DMS114 treated with DMSO at 0.1 percent for 48 hours (cell line): Measurements from ENCODE around the gene ADAMTS17.

Experiments used
- DNase-seq: peaks from one replicate; lab custom pipeline; 2025; ENCODE audit not compliant: unreplicated experiment; lab: John Stamatoyannopoulos, UW

The ADAMTS17 gene

GRCh38 chr15:100174159-100174903, 167.4 kb downstream of the ADAMTS17 start:
- no peak for DNase-seq

GRCh38 chr15:100172356-100173024, 169.3 kb downstream of the ADAMTS17 start:
- DNase-seq, result no peak

GRCh38 chr15:100171411-100171810, 170.4 kb downstream of the ADAMTS17 start:
- DNase-seq, result no peak

GRCh38 chr15:100170291-100171210, 171.2 kb downstream of the ADAMTS17 start:
- DNase-seq, result no peak

- DNase-seq, result no peak
Measured at GRCh38 chr15:100169615-100170290, 172.0 kb downstream of the ADAMTS17 start.

GRCh38 chr15:100168787-100169186, 173.0 kb downstream of the ADAMTS17 start:
- no peak for DNase-seq

GRCh38 chr15:100167884-100168375, 173.8 kb downstream of the ADAMTS17 start:
- DNase-seq, result no peak

- no peak for DNase-seq
Measured at GRCh38 chr15:100166313-100166712, 175.5 kb downstream of the ADAMTS17 start.

- DNase-seq, result no peak
Measured at GRCh38 chr15:100163961-100164360, 177.8 kb downstream of the ADAMTS17 start.

- DNase-seq, result no peak
Measured at GRCh38 chr15:100160953-100161352, 180.8 kb downstream of the ADAMTS17 start.

- no peak for DNase-seq
Measured at GRCh38 chr15:100159436-100159835, 182.3 kb downstream of the ADAMTS17 start.

GRCh38 chr15:100158356-100158755, 183.4 kb downstream of the ADAMTS17 start:
- DNase-seq, result no peak

- DNase-seq, result no peak
Measured at GRCh38 chr15:100156201-100156600, 185.6 kb downstream of the ADAMTS17 start.

GRCh38 chr15:100154338-100154737, 187.4 kb downstream of the ADAMTS17 start:
- no peak for DNase-seq

GRCh38 chr15:100152463-100152862, 189.3 kb downstream of the ADAMTS17 start:
- DNase-seq, result no peak

GRCh38 chr15:100150906-100151305, 190.9 kb downstream of the ADAMTS17 start:
- DNase-seq, result no peak

- no peak for DNase-seq
Measured at GRCh38 chr15:100147828-100148227, 193.9 kb downstream of the ADAMTS17 start.

GRCh38 chr15:100143378-100143777, 198.4 kb downstream of the ADAMTS17 start:
- no peak for DNase-seq

GRCh38 chr15:100141311-100142001, 200.3 kb downstream of the ADAMTS17 start:
- no peak for DNase-seq
